Activated CD4-positive, alpha-beta memory T cell treated with anti-CD3 and anti-CD28 coated beads, Interleukin-2, amount 10 ng/mL, durations not matched to agents 7 days and 5 days (primary cell): ENCODE data around the gene FTCD. TPM values are rescaled to one million over a fixed set of nuclear protein-coding genes. Genes with fewer than 3 reads are reported as not detected.
A peak's percentile ranks its signal among the peaks of the same experiment; 100 is the strongest.
"Not testable (repeated sequence)": the region's sequence is repeated elsewhere in the genome, so short reads cannot be mapped to it uniquely, and the experiment has no call there.

Source experiments
- CTCF ChIA-PET: fragments of 350-600 bp; sonication (Branson Sonifier 250); formaldehyde crosslinking; loops from one replicate; lab custom pipeline; 2021; ENCODE audit warnings: antibody characterized with exemption, inconsistent platforms; lab: Charles Lee
- POLR2A ChIA-PET: fragments of 350-600 bp; sonication (Branson Sonifier 250); formaldehyde crosslinking; loops from one replicate; lab custom pipeline; 2021; ENCODE audit warnings: antibody characterized with exemption; lab: Charles Lee
- DNase-seq: peaks from one replicate; pipeline ENCODE4 v3.0.0-alpha.2; 2020
- H3K27ac Mint-ChIP-seq: one replicate; pipeline ENCODE4 v1.8.0; 2021; ENCODE audit warnings: mild to moderate bottlenecking, mixed read lengths
- H3K27me3 Mint-ChIP-seq: one replicate; pipeline ENCODE4 v1.8.0; 2021; ENCODE audit warnings: mixed read lengths
- H3K36me3 Mint-ChIP-seq: one replicate; pipeline ENCODE4 v1.8.0; 2021; ENCODE audit warnings: low read depth, mixed read lengths
- H3K4me1 Mint-ChIP-seq: one replicate; pipeline ENCODE4 v1.8.0; 2021; ENCODE audit warnings: mixed read lengths
- H3K4me3 Mint-ChIP-seq: one replicate; pipeline ENCODE4 v1.8.0; 2021; ENCODE audit warnings: mild to moderate bottlenecking, mixed read lengths
- H3K9me3 Mint-ChIP-seq: one replicate; pipeline ENCODE4 v1.8.0; 2021; ENCODE audit warnings: mixed read lengths
- total RNA-seq, 2 experiments: library from RNA; stranded (reverse); gene quantifications; one replicate each; pipeline ENCODE4 v1.2.3, GENCODE V29; 2021

Gene FTCD
- total RNA-seq, 2 experiments from 2014 or later: 0.18 TPM; not detected in 1

- ChIA-PET POLR2A (no interaction called here), CTCF (interaction anchor here (1.1 kb wide), 1 partner anchor 19 kb away, joined by 3 read pairs; no protein-coding TSS in a partner anchor)
- no peak overlapping the region for H3K4me3 Mint-ChIP-seq
- H3K27ac Mint-ChIP-seq: no peak overlapping the region
- peaks cover 23% of the 10 kb centered on the region for H3K9me3 Mint-ChIP-seq
- peaks cover 28% of the 10 kb centered on the region for H3K27me3 Mint-ChIP-seq
- DNase-seq: no peak
- H3K4me1 Mint-ChIP-seq: peaks cover 6% of the 10 kb centered on the region
- no peaks in the 10 kb centered on the region for H3K36me3 Mint-ChIP-seq
Measured at GRCh38 chr21:46171996-46172862, 16.9 kb upstream of the FTCD start.

GRCh38 chr21:46171585-46171984 lies 16.2 kb upstream of the FTCD start:
- no peak overlapping the region for H3K27ac Mint-ChIP-seq
- POLR2A ChIA-PET: no interaction called here
- H3K36me3 Mint-ChIP-seq: no peaks in the 10 kb centered on the region
- H3K4me3 Mint-ChIP-seq: no peak overlapping the region
- no peak for DNase-seq
- H3K27me3 Mint-ChIP-seq: peaks cover 23% of the 10 kb centered on the region
- CTCF ChIA-PET: no interaction called here
- peaks cover 23% of the 10 kb centered on the region for H3K9me3 Mint-ChIP-seq
- H3K4me1 Mint-ChIP-seq: peaks cover 6% of the 10 kb centered on the region

GRCh38 chr21:46170436-46171193 lies 15.2 kb upstream of the FTCD start:
- CTCF ChIA-PET: interaction anchor here (0.7 kb wide), 1 partner anchor 12 kb away, joined by 3 read pairs; no protein-coding TSS in a partner anchor
- POLR2A ChIA-PET, H3K4me1 Mint-ChIP-seq, H3K27ac Mint-ChIP-seq, H3K4me3 Mint-ChIP-seq, H3K36me3 Mint-ChIP-seq: not testable (repeated sequence)
- Mint-ChIP-seq H3K9me3 (peaks cover 17% of the 10 kb centered on the region), H3K27me3 (peaks cover 18% of the 10 kb centered on the region)
- DNase-seq: peak; percentile 29

DNA sequence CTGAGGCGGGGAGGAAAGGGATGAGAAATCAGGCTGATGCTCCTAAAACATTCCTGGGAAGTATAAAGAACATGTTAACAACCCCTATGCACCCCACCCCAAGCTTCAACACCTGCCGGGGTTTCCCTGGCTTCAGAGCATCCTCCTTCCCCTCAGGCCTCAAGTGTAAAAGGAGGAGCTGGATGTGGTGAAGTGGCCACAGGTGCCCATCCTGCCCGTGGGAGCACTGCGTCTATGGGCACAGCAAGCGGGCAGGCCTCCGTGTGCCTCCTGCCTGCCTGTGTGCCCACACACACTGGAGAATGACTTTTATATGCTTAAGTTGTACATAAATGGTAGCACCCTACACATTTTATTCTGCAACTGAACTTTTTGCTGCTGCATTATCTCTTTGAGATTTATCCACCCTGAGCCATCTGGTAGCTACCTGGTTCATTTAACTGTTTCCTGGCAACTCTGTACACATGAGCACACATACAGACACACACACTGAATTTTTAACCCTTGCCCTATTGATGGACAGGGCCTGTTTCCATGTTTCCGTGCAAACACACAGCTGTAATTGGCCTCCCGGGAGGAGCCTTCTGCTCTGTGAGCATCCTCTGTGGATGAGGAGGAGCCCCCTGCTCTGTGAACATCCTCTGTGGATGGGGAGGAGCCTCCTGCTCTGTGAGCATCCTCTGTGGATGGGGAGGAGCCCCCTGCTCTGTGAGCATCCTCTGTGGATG lies 13.4 kb upstream of the FTCD start:
- ChIA-PET POLR2A (no interaction called here), CTCF (no interaction called here)
- Mint-ChIP-seq H3K4me1 (peaks cover 6% of the 10 kb centered on the region), H3K36me3 (no peaks in the 10 kb centered on the region), H3K9me3 (peaks cover 5% of the 10 kb centered on the region), H3K27me3 (peaks cover 3% of the 10 kb centered on the region), H3K4me3 (no peak overlapping the region), H3K27ac (no peak overlapping the region)
- no peak for DNase-seq

- no peaks in the 10 kb centered on the region for H3K36me3 Mint-ChIP-seq
- peak; percentile 4 for DNase-seq
- peaks cover 6% of the 10 kb centered on the region for H3K4me1 Mint-ChIP-seq
- no peaks in the 10 kb centered on the region for H3K9me3 Mint-ChIP-seq
- no peak overlapping the region for H3K27ac Mint-ChIP-seq
- POLR2A ChIA-PET: no interaction called here
- no peak overlapping the region for H3K4me3 Mint-ChIP-seq
- H3K27me3 Mint-ChIP-seq: peaks cover 3% of the 10 kb centered on the region
- CTCF ChIA-PET: no interaction called here
Measured at GRCh38 chr21:46168238-46168637, 12.9 kb upstream of the FTCD start.

GRCh38 chr21:46165098-46165497 lies 9.7 kb upstream of the FTCD start:
- ChIA-PET CTCF (no interaction called here), POLR2A (no interaction called here)
- no peak overlapping the region for H3K27ac Mint-ChIP-seq
- no peak overlapping the region for H3K4me3 Mint-ChIP-seq
- H3K4me1 Mint-ChIP-seq: no peaks in the 10 kb centered on the region
- DNase-seq: no peak
- H3K36me3 Mint-ChIP-seq: no peaks in the 10 kb centered on the region
- H3K9me3 Mint-ChIP-seq: no peaks in the 10 kb centered on the region
- H3K27me3 Mint-ChIP-seq: peaks cover 8% of the 10 kb centered on the region

GRCh38 chr21:46163380-46163779 lies 8.0 kb upstream of the FTCD start:
- Mint-ChIP-seq H3K4me1 (no peaks in the 10 kb centered on the region), H3K36me3 (no peaks in the 10 kb centered on the region), H3K4me3 (no peak overlapping the region), H3K9me3 (no peaks in the 10 kb centered on the region), H3K27me3 (peaks cover 8% of the 10 kb centered on the region), H3K27ac (no peak overlapping the region)
- DNase-seq: no peak
- POLR2A ChIA-PET: no interaction called here
- CTCF ChIA-PET: no interaction called here

- Mint-ChIP-seq H3K27ac (no peak overlapping the region), H3K36me3 (no peaks in the 10 kb centered on the region), H3K9me3 (no peaks in the 10 kb centered on the region), H3K4me3 (no peak overlapping the region), H3K27me3 (peaks cover 8% of the 10 kb centered on the region), H3K4me1 (no peaks in the 10 kb centered on the region)
- POLR2A ChIA-PET: no interaction called here
- CTCF ChIA-PET: no interaction called here
- peak; percentile 9 for DNase-seq
Measured at GRCh38 chr21:46161633-46162592, 6.5 kb upstream of the FTCD start.

DNA sequence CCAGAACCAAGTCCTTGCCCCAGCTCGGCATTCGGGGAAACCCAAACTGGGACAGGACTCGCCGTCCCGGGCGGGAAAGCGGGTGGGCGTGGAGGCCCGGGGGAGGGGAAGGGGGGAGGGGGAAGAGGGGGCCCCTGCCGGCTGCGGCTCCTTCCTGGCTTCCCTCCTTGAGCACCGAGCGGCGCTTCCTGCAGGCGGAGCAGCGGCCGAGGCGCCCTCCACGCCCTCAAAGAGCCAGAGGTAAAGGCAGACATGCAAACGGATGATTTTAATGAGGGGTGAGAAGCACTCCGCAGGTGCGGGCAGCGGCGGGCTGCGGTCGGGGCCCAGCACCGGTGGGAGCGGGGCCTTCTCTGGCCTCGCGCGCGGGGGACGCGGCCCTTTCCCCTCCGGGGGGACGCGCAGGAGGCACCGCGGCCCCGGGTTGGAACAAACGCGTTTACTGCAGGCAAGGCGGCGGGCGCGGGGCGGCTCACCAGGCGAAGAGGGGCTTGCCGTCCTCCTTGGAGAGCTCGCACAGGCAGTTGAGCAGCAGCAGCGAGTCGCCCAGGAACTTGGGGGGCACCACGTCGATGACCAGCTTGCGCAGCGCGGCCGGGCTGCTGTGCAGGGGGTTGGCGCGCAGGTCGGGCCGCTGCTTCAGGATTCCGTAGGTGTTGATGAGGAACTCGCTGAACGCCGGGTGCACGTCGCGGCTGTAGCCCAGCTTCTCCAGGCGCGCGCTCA lies 5.7 kb upstream of the FTCD start:
- peak; percentile 15 for DNase-seq
- no peaks in the 10 kb centered on the region for H3K36me3 Mint-ChIP-seq
- H3K9me3 Mint-ChIP-seq: no peaks in the 10 kb centered on the region
- CTCF ChIA-PET: no interaction called here
- H3K4me3 Mint-ChIP-seq: no peak overlapping the region
- peaks cover 6% of the 10 kb centered on the region for H3K27me3 Mint-ChIP-seq
- POLR2A ChIA-PET: no interaction called here
- H3K27ac Mint-ChIP-seq: no peak overlapping the region
- H3K4me1 Mint-ChIP-seq: no peaks in the 10 kb centered on the region

DNA sequence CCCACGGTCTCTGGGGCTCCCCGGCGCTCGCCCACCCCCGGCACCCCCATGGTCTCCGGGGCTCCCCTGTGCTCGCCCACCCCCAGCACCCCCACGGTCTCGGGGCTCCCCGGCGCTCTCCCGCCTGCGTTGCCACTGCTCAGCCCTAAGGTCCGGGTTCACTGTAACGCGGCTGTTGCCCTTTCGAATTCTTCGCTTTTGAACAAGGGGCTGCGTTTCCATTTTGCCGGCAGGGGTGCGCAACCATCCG lies 5.2 kb upstream of the FTCD start:
- Mint-ChIP-seq H3K27me3 (peaks cover 5% of the 10 kb centered on the region), H3K9me3 (no peaks in the 10 kb centered on the region), H3K4me1 (no peaks in the 10 kb centered on the region), H3K4me3 (no peak overlapping the region), H3K36me3 (no peaks in the 10 kb centered on the region), H3K27ac (no peak overlapping the region)
- ChIA-PET POLR2A (no interaction called here), CTCF (no interaction called here)
- DNase-seq: no peak

DNA sequence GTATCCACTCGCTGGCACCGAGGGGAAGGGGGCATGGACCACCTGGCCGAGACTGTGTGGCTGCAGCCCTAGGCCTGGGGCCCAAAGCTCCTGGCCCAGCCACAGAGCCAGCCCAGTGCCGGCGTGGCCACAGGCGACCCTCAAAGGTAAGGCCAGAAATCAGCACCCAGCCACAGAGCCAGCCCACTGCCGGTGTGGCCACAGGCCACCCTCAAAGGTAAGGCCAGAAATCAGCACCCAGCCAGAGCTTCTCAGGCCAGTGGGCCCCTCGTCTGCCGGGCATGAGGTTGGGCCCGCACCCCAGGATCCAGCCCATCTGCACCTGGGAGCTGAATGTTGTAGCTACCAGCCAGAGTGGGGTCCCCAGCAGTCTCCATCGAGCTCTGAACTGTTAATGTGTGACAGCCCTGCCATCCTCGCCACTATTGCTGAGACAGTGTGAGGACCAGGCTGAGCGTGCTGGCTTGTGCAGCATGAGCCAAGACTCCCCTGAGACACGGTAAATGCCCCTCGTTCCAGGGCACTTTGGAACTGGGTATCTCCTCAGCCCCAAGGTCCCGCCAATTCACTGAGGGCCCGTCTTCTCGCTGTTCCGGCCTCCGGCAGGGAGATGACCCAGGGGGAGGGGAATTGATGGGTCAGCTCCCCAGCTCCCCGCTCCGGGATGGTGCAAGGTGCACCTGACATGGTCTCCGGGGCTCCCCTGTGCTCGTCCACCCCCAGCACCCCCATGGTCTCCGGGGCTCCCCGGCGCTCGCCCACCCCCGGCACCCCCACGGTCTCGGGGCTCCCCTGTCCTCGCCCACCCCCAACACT lies 4.7 kb upstream of the FTCD start:
- Mint-ChIP-seq H3K27me3 (peaks cover 5% of the 10 kb centered on the region), H3K9me3 (no peaks in the 10 kb centered on the region), H3K4me1 (no peaks in the 10 kb centered on the region), H3K36me3 (no peaks in the 10 kb centered on the region), H3K27ac (no peak overlapping the region), H3K4me3 (no peak overlapping the region)
- peak; percentile 9 for DNase-seq
- CTCF ChIA-PET: no interaction called here
- POLR2A ChIA-PET: no interaction called here
